A673 (cell line): ENCODE measurements around the gene OXSR1.

Experiments
- CTCF ChIP-seq: fragments of 300-800, 200-600 bp; sonication (generic); conservative IDR thresholded peaks from 2 replicates; pipeline ENCODE4 v1.5.1; 2017; ENCODE audit warnings: low read depth, mild to moderate bottlenecking, antibody characterized with exemption, low read length, moderate library complexity, mixed read lengths
- EZH2 ChIP-seq: fragments of 200-600 bp; sonication (generic); IDR thresholded peaks from 2 replicates; pipeline ENCODE4 v1.6.1; 2017; ENCODE audit warnings: borderline replicate concordance, low read depth, mild to moderate bottlenecking, mixed read lengths, antibody characterized with exemption, low read length; ENCODE audit not compliant: poor library complexity, severe bottlenecking

GRCh38 chr3:38117748-38118420 is 47.5 kb upstream of the OXSR1 start:
- TF ChIP-seq CTCF (peak; percentile 65), EZH2 (no peak)
